CD4-positive, alpha-beta T cell treated with Interferon alpha-2 for 1 hour (primary cell): Measurements from ENCODE around the gene NGB.
"Not testable (repeated sequence)": the region's sequence is repeated elsewhere in the genome, so short reads cannot be mapped to it uniquely, and the experiment has no call there.

Experiments
- DNase-seq, 2 donors: peaks; one replicate each; pipeline ENCODE4 v3.0.0-alpha.2; 2020 to 2022

NGB gene, protein sequence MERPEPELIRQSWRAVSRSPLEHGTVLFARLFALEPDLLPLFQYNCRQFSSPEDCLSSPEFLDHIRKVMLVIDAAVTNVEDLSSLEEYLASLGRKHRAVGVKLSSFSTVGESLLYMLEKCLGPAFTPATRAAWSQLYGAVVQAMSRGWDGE

DNA sequence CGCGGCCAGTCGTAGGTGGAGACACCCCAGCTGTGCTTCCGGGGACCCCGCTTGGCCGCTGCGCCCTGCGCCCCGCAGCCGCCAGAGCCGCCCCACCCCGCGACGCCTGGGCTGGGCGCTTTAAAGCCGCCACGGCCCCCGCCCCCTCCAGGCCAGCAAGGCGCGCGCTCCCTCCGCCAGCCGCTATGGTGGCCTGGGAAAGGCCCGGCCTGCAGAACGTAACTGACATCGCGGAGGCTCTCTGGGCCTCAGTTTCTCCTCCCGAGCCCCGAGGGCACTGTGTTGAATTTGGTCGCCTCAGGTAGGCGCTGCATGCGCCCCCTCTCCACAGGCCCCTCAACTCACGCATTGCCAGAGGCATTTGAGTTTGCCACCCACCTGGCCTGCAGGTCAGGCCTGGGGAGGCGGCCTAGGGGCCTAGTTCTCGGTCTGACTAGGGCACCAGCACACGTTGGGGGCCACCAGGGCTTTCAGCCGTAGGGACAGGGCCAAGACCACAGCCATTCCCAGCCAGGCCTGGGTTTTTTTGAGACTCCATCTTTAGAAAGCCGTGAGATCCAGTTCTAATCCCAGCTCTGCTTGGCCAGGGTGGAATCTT is at the start of gene NGB:
Gene NGB, minus strand, starts transcription at position 94 of the 598 bp plus-strand sequence. CDS start 269 bp downstream, outside the sequence.
- DNase-seq = no peak

DNA sequence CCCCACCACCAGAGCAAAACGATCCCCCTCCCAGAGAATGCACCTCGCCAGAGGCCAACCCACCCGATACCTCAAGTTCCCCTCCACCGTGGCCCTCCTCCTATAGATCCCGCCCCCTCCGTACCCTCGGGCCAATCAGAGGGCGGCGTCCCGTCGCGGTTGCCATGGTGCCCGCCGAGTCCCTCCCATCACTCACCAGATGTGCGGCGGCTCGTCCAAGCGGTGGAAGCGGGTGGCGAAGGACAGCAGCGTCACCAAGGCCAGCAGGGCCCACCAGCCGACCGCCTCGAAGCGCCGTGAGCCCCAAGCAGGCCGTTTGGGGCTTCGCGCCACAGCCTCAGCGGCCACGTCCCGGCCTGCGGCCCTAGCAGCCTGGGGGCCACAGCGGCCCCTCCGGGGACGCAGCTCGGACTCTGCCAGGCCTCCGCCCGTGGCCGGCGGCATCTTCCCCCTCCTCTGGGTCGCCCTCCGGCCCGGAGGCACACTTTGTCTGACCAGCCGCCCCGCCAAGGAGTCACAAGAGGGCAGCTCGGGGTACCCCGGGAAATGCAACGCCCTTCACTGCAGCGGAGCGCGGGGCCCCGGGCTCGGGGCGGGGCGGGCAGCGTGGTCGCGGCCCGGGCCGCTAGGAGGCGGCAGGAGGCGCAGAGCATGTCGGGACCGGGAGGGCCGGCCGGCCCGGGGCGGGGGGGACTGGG is 49.4 kb upstream of the NGB start, which contains the start of gene POMT2:
Gene POMT2, minus strand, starts transcription at position 646 of the 698 bp plus-strand sequence. Its CDS starts 202 bp downstream, at position 444.
- DNase-seq = peak; percentile 92 to 94

DNA sequence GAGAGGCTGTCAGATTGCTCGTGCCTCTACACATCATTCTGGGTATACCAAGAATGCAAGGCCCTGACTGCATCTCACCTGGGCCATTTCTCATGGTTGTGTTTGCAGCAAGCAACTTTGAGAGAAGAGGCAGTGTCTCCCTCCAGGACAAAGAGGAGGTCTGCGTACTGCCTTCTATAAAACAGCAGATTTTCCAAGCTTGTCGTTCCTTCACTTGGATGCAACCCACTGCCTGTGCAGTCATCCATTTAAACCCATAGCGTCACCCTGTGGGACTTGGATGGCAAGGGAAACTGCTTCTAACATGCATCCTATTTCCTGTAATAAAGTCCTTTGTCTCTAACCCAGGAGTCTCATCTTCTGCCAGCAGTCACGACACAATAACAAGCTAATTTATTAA is 48.4 kb upstream of the NGB start:
- no peak for DNase-seq

- DNase-seq = not testable (repeated sequence)
These were observed 47.8 kb upstream of the NGB start for GRCh38 chr14:77318756-77319155.

- no peak for DNase-seq
These were observed 47.1 kb upstream of the NGB start for GRCh38 chr14:77318006-77318553.

- DNase-seq = no peak
These were observed 45.9 kb upstream of the NGB start for GRCh38 chr14:77316872-77317301.

DNA sequence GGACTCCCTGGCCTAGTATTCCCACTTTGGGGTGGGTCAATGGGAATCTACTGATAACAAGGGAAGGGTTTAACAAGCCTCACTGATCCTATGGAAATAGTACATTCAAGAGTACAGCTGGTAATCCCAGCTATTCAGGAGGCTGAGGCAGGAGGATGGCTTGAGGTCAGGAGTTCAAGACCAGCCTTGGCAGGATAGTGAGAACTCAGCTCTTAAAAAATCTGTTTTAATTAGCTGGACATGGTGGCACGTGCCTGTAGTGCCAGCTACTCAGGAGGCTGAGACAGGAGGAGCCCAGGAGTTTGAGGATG is 45.1 kb upstream of the NGB start:
- no peak for DNase-seq

GRCh38 chr14:77314539-77315457 is 43.8 kb upstream of the NGB start:
- DNase-seq = no peak

DNA sequence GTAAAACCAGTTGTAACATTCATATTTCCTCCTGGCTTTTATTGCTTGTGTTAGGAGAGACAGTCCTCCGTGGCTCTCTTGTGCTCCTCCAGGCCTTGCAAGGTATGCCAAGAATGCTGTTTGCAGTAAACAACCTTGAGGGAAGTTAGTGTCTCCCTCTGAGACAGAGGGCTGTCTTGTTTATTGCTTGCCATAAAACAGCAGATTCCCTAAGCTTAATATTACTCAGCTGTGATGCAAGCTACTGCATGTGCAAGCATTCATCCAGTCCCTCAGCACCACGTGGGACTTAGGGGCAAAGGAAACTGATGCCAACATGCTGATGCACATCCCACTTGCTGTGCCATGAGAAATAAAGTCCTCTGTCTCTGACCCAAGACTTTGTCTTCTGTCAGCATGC is 43.0 kb upstream of the NGB start:
- DNase-seq = no peak

DNA sequence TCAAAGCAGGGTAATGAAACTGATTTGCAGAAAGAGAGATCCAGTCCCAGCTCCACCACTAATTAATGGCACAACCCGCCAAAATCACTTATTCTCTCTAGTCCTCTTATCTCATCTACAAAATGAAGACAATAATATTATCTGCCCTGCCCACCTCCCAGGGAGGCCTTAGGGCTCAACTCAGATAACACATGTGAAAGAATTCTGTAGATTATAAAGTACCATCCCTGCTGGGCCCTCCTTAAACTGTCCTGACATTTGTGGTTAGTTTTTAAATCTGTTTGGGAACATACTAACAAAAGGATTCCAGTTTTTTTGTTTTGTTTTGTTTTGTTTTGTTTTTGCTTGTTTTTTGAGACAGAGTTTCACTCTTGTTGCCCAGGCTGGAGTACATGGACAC is 42.4 kb upstream of the NGB start:
- DNase-seq = no peak

GRCh38 chr14:77311217-77311616 is 40.2 kb upstream of the NGB start:
- DNase-seq = no peak

DNA sequence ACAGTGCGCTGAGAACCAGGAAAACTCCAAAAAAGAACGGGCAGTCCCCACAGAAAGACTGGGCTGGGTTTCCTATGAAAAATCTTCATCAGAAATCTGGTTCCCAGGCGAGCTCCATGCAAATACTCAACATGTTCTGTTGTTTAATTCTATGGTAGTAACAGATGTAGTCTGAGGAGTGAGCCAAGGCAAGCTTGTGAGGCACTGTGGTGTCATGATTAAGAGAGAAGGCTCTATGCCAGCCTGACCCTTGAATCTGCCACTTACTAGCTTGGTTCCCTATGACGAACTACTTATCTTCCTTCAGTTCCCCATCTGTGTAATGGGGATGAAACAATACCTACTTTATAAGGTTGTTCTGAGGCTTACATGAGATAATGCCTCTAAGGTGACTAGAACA is 39.0 kb upstream of the NGB start:
- DNase-seq = no peak

GRCh38 chr14:77309131-77309530 is 38.1 kb upstream of the NGB start:
- no peak for DNase-seq

DNA sequence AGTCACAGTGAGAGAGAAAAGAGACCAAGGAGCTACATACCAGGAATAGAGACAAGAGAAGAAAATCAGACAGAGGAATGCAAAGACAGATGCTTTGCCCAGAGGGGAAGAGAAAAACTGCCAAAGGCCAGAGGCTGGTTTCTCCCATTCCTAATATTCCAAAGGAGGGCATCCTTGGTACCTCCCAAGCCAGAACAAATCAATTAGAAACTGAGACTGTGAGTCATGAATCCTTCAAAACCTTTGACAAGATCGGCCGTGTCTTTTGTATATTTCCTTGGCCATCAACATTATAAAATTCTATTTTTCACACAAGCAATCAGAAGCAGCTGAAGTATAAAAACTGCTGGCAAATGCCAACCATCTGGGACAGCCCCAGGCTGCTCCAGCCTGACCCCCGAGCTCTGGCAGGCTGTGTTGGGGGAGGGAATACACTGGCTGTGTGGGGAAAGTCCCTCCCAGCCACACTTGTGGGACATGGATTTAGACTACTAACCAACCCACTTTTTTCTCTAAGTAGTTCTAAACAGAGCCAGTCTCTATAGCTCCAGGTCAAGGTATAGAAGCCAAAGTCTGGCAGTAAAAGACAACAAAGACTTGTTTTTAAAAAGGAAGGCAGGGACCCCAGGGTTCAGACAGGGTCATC is 36.0 kb upstream of the NGB start:
- DNase-seq = no peak

- DNase-seq = no peak
These were observed 35.4 kb upstream of the NGB start for GRCh38 chr14:77306416-77306815.

DNA sequence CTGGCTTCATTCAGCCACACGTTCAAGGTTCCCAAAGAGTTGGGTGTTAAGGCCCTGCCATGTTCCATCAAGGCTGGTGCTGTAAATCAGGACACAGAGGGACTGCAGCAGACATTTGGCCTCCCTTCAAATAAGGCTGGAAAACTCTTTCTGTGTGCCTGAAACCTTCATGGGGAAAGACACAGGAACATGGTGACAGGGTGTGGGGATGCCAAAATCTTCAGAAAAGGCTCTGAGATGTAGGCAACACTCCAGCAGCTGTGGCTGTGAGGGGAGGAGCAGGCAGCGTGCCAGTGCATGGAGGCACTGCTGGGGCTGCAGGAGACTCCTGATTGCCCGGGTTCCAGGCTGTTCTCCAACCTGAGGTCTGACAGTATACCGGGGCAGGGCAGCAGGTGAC is 34.7 kb upstream of the NGB start:
- DNase-seq = no peak

DNA sequence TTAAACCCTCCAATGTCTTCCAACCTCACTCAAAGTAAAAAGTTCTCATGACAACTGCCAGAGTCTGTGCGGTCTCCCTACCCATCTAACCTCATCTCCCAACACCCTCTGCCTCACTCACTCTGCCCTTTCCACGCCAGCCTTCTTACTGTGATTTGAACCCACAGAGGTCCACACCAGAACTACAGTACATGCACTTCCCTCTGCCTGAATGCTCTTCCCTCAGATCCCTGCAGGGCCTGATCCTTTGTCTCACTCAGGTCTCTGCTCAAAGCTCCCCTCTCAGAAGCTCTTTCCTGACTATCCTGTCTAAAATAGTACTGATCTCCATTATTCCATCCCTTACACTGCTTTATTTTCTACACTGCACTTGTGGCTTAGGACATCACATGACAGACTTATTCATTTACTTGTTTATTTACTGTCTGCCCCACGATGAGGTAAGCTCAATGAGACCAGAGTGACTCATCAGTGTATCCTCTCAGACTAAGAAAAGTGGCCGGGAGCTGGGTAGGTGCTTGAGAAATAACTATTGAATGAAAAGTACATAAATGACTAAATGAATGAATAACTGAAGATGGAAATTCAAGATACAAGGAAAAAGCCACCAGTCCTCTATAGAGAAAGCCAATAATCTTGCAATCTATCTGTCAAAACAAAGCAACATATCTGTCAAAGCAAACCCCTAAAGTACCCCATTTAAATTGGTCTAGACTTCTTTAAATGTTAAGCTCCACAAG is 32.6 kb upstream of the NGB start:
- DNase-seq = no peak

GRCh38 chr14:77302926-77303325 is 31.9 kb upstream of the NGB start:
- no peak for DNase-seq

- DNase-seq = peak; percentile 47 to 54
These were observed 30.1 kb upstream of the NGB start for GRCh38 chr14:77301103-77301502.

DNA sequence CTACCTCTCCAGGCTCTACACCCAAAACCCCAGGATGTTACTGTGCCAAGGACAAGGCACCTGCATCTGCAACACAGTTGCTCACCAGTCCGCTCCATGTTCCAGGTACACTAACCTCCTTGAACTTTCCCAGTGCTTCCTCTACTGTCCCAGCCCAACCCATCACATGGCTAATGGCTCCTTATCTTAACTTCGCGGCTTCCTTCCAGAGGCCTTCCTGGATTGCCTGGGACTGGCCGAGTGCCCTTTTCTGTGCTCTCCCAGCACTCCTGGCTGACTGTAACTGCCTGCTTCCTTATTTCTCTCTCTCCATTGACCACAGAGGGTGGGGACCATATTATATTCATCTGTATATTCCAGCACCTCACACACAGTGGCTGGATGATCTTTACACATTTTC is 28.8 kb upstream of the NGB start:
- DNase-seq = no peak

- DNase-seq = no peak
These were observed 25.9 kb upstream of the NGB start for GRCh38 chr14:77296906-77297305.

- no peak for DNase-seq
These were observed 25.1 kb upstream of the NGB start for GRCh38 chr14:77296155-77296554.
